Skin epidermis (tissue), 12 donors: Measurements from ENCODE around the gene SKP1.
"Not testable (repeated sequence)": the region's sequence is repeated elsewhere in the genome, so short reads cannot be mapped to it uniquely, and the experiment has no call there.

Source experiments
- H3K27ac ChIP-seq, 21 experiments: fragments of 200-600 bp; sonication (generic) in 11 of 21; one replicate each; pipeline ENCODE4 v1.5.0; 2020; ENCODE audit warnings: mild to moderate bottlenecking in 3 of 21, inconsistent platforms in 2 of 21, moderate library complexity in 2 of 21
- H3K4me3 ChIP-seq, 7 experiments: fragments of 200-600 bp; sonication (generic) in 2 of 7; one replicate each; pipeline ENCODE4 v1.5.0; 2020; ENCODE audit warnings: inconsistent platforms in 2 of 7, mild to moderate bottlenecking in 2 of 7, moderate library complexity in 1 of 7

SKP1 gene

GRCh38 chr5:134176511-134177368 is at the start of gene SKP1:
Gene SKP1 (minus strand): TSS chr5:134176950. CDS start chr5:134174022, 2,928 bp downstream.
- Histone ChIP-seq H3K27ac (peak within 1 kb of the TSS; percentile 99 to 100 (median 100)), H3K4me3 (peak within 1 kb of the TSS; percentile 72 to 99 (median 89))

GRCh38 chr5:134225780-134226440 is 49.2 kb upstream of the SKP1 start, which contains the start of gene PPP2CA:
Gene PPP2CA (minus strand): TSS chr5:134226073. CDS start chr5:134225861, 212 bp downstream.
- peak within 1 kb of the TSS; percentile 80 to 100 (median 91) for H3K4me3 ChIP-seq
- H3K27ac ChIP-seq, result peak within 1 kb of the TSS; percentile 73 to 100 (median 99)

- Histone ChIP-seq H3K27ac (peak overlapping the region; percentile 73 to 100 (median 99)), H3K4me3 (peak overlapping the region; percentile 80 to 100 (median 91))
Observed at GRCh38 chr5:134224888-134225779, 48.4 kb upstream of the SKP1 start.

- Histone ChIP-seq H3K4me3 (peak overlapping the region; percentile 80 to 100 (median 91)), H3K27ac (peak overlapping the region in 7 of 21 experiments; percentile 14 to 100 (median 99))
Observed at GRCh38 chr5:134223406-134224248, 46.9 kb upstream of the SKP1 start.

- not testable (repeated sequence) for H3K4me3 ChIP-seq, H3K27ac ChIP-seq
Observed at GRCh38 chr5:134221690-134222089, 44.9 kb upstream of the SKP1 start.

GRCh38 chr5:134215757-134216156 is 39.0 kb upstream of the SKP1 start:
- H3K4me3 ChIP-seq, result no peak overlapping the region
- no peak overlapping the region for H3K27ac ChIP-seq

- not testable (repeated sequence) for H3K4me3 ChIP-seq, H3K27ac ChIP-seq
Observed at GRCh38 chr5:134211263-134212031, 34.7 kb upstream of the SKP1 start.

GRCh38 chr5:134209477-134210245 is 32.9 kb upstream of the SKP1 start:
- no peak overlapping the region for H3K27ac ChIP-seq
- H3K4me3 ChIP-seq, result no peak overlapping the region

GRCh38 chr5:134207696-134208095 is 30.9 kb upstream of the SKP1 start:
- no peak overlapping the region for H3K27ac ChIP-seq

GRCh38 chr5:134206627-134207160 is 29.9 kb upstream of the SKP1 start:
- H3K27ac ChIP-seq, result no peak overlapping the region

More at GRCh38 chr5:134207696-134208095, 30.9 kb upstream of the SKP1 start:
- no peak overlapping the region for H3K4me3 ChIP-seq

GRCh38 chr5:134204575-134204974 is 27.8 kb upstream of the SKP1 start:
- no peak overlapping the region for H3K4me3 ChIP-seq
- no peak overlapping the region for H3K27ac ChIP-seq

More at GRCh38 chr5:134206627-134207160, 29.9 kb upstream of the SKP1 start:
- H3K4me3 ChIP-seq, result no peak overlapping the region

- H3K4me3 ChIP-seq, result no peak overlapping the region
Observed at GRCh38 chr5:134203630-134204029, 26.9 kb upstream of the SKP1 start.

GRCh38 chr5:134195666-134196065 is 18.9 kb upstream of the SKP1 start:
- Histone ChIP-seq H3K4me3 (no peak overlapping the region), H3K27ac (no peak overlapping the region)

More at GRCh38 chr5:134203630-134204029, 26.9 kb upstream of the SKP1 start:
- H3K27ac ChIP-seq, result no peak overlapping the region

- H3K4me3 ChIP-seq, result no peak overlapping the region
- no peak overlapping the region for H3K27ac ChIP-seq
Observed at GRCh38 chr5:134189031-134189430, 12.3 kb upstream of the SKP1 start.

GRCh38 chr5:134188092-134188491 is 11.3 kb upstream of the SKP1 start:
- no peak overlapping the region for H3K4me3 ChIP-seq
- no peak overlapping the region for H3K27ac ChIP-seq

- Histone ChIP-seq H3K4me3 (no peak overlapping the region), H3K27ac (no peak overlapping the region)
Observed at GRCh38 chr5:134184155-134185135, 7.7 kb upstream of the SKP1 start.
